H9 (cell line): ENCODE measurements around the gene UQCR11. TPM values are rescaled to one million over a fixed set of nuclear protein-coding genes. Genes with fewer than 3 reads are reported as not detected.

ENCODE experiments used
- DNase-seq: peaks from one replicate; pipeline ENCODE4 v3.0.0-alpha.2; 2017
- H2AFZ ChIP-seq: one replicate; pipeline ENCODE4 v1.6.1; 2013; ENCODE audit warnings: mild to moderate bottlenecking, low read length, control low read depth, moderate library complexity
- H2AK5ac ChIP-seq: 2 replicates; pipeline ENCODE4 v1.6.1; 2013; ENCODE audit warnings: low read length, control low read depth, mixed read lengths; ENCODE audit not compliant: insufficient read length
- H2BK120ac ChIP-seq: one replicate; pipeline ENCODE4 v1.6.1; 2013; ENCODE audit warnings: low read depth, mild to moderate bottlenecking, low read length, control low read depth, inconsistent platforms; ENCODE audit not compliant: poor library complexity, severe bottlenecking
- H2BK12ac ChIP-seq: 2 replicates; pipeline ENCODE4 v1.6.1; 2013; ENCODE audit warnings: low read length, control low read depth, mixed read lengths, low read depth; ENCODE audit not compliant: insufficient read length
- H2BK15ac ChIP-seq: 2 replicates; pipeline ENCODE4 v1.6.1; 2013; ENCODE audit warnings: low read depth, low read length, control low read depth
- H2BK20ac ChIP-seq: one replicate; pipeline ENCODE4 v1.6.1; 2013; ENCODE audit warnings: low read depth, mild to moderate bottlenecking, low read length, control low read depth, inconsistent platforms; ENCODE audit not compliant: poor library complexity, severe bottlenecking
- H2BK5ac ChIP-seq: 2 replicates; pipeline ENCODE4 v1.6.1; 2013; ENCODE audit warnings: low read length, control low read depth, mixed read lengths; ENCODE audit not compliant: insufficient read length
- H3K14ac ChIP-seq: 2 replicates; pipeline ENCODE4 v1.6.1; 2013; ENCODE audit warnings: low read length, control low read depth; ENCODE audit not compliant: insufficient read depth
- H3K18ac ChIP-seq: 2 replicates; pipeline ENCODE4 v1.6.1; 2013; ENCODE audit warnings: low read depth, mild to moderate bottlenecking, mixed read lengths, low read length, control low read depth; ENCODE audit not compliant: insufficient read length
- H3K23ac ChIP-seq: 2 replicates; pipeline ENCODE4 v1.6.1; 2013; ENCODE audit warnings: low read length, control low read depth, mixed read lengths, low read depth; ENCODE audit not compliant: insufficient read length
- H3K23me2 ChIP-seq: 2 replicates; pipeline ENCODE4 v1.6.1; 2013; ENCODE audit warnings: low read depth, mild to moderate bottlenecking, mixed read lengths, low read length, control low read depth; ENCODE audit not compliant: insufficient read length, poor library complexity, severe bottlenecking
- H3K27ac ChIP-seq: 2 replicates; pipeline ENCODE4 v1.5.1; 2013; ENCODE audit warnings: low read length, control low read depth, mixed read lengths, low read depth; ENCODE audit not compliant: insufficient read length
- H3K27me3 ChIP-seq: 2 replicates; pipeline ENCODE4 v1.6.1; 2013; ENCODE audit warnings: low read length, control low read depth, inconsistent platforms; ENCODE audit not compliant: insufficient read depth
- H3K4ac ChIP-seq: 2 replicates; pipeline ENCODE4 v1.6.1; 2013; ENCODE audit warnings: low read depth, mild to moderate bottlenecking, control low read depth, inconsistent platforms, low read length, moderate library complexity
- H3K4me1 ChIP-seq: 2 replicates; pipeline ENCODE4 v1.6.1; 2013; ENCODE audit warnings: low read length, control low read depth, inconsistent platforms; ENCODE audit not compliant: insufficient read depth
- H3K4me2 ChIP-seq: 2 replicates; pipeline ENCODE4 v1.6.1; 2013; ENCODE audit warnings: low read length, control low read depth, mixed read lengths; ENCODE audit not compliant: insufficient read length, insufficient read depth
- H3K56ac ChIP-seq: 2 replicates; pipeline ENCODE4 v1.6.1; 2013; ENCODE audit warnings: low read depth, mild to moderate bottlenecking, mixed read lengths, low read length, control low read depth; ENCODE audit not compliant: insufficient read length
- H3K79me1 ChIP-seq: 2 replicates; pipeline ENCODE4 v1.6.1; 2013; ENCODE audit warnings: low read depth, mild to moderate bottlenecking, moderate library complexity, low read length, control low read depth, inconsistent platforms; ENCODE audit not compliant: insufficient read depth, poor library complexity, severe bottlenecking
- H3K79me2 ChIP-seq: 2 replicates; pipeline ENCODE4 v1.6.1; 2013; ENCODE audit warnings: low read length, control low read depth, inconsistent platforms; ENCODE audit not compliant: insufficient read depth
- H3K9ac ChIP-seq: 2 replicates; pipeline ENCODE4 v1.6.1; 2013; ENCODE audit warnings: low read length, control low read depth, mixed read lengths; ENCODE audit not compliant: insufficient read length; ENCODE audit errors: extremely low read depth
- H3K9me3 ChIP-seq: one replicate; pipeline ENCODE4 v1.6.1; 2013; ENCODE audit warnings: low read depth, low read length, inconsistent platforms; ENCODE audit not compliant: control insufficient read depth
- H3T11ph ChIP-seq: one replicate; pipeline ENCODE4 v1.6.1; 2013; ENCODE audit warnings: mild to moderate bottlenecking, low read length, control low read depth, inconsistent platforms
- H4K20me1 ChIP-seq: one replicate; pipeline ENCODE4 v1.6.1; 2013; ENCODE audit not compliant: control insufficient read depth, insufficient read length, insufficient read depth
- H4K5ac ChIP-seq: 2 replicates; pipeline ENCODE4 v1.6.1; 2013; ENCODE audit warnings: low read depth, mild to moderate bottlenecking, mixed read lengths, low read length, control low read depth; ENCODE audit not compliant: insufficient read length
- H4K8ac ChIP-seq: replicated peaks from 2 replicates; pipeline ENCODE4 v1.6.1; 2013; ENCODE audit warnings: low read length, control low read depth, mixed read lengths, low read depth; ENCODE audit not compliant: insufficient read length
- H4K91ac ChIP-seq: 2 replicates; pipeline ENCODE4 v1.6.1; 2013; ENCODE audit warnings: low read depth, mild to moderate bottlenecking, moderate library complexity, mixed read lengths, low read length, control low read depth; ENCODE audit not compliant: insufficient read length
- H3K27ac Mint-ChIP-seq, 3 experiments: 2 replicates in 2 of 3; 3 replicates in 1 of 3; pipeline ENCODE4 v1.8.0; 2020 to 2021; ENCODE audit warnings: mixed read lengths in 3 of 3, mild to moderate bottlenecking in 1 of 3, moderate library complexity in 1 of 3
- H3K27me3 Mint-ChIP-seq: 2 replicates; pipeline ENCODE4 v1.8.0; 2021; ENCODE audit warnings: low read depth, mild to moderate bottlenecking, moderate library complexity, mixed read lengths
- H3K36me3 Mint-ChIP-seq, 3 experiments: 2 replicates in 2 of 3; 3 replicates in 1 of 3; pipeline ENCODE4 v1.8.0; 2020 to 2021; ENCODE audit warnings: low read depth in 3 of 3, mixed read lengths in 3 of 3; ENCODE audit not compliant: insufficient read depth in 1 of 3
- H3K4me1 Mint-ChIP-seq, 2 experiments: 2 replicates each; pipeline ENCODE4 v1.8.0; 2020; ENCODE audit warnings: mixed read lengths in 2 of 2
- H3K4me3 Mint-ChIP-seq, 2 experiments: 2 replicates in 1 of 2; 3 replicates in 1 of 2; pipeline ENCODE4 v1.8.0; 2020 to 2021; ENCODE audit warnings: mild to moderate bottlenecking in 2 of 2, mixed read lengths in 2 of 2, moderate library complexity in 1 of 2
- H3K9me3 Mint-ChIP-seq, 2 experiments: 2 replicates in 1 of 2; 3 replicates in 1 of 2; pipeline ENCODE4 v1.8.0; 2020; ENCODE audit warnings: mild to moderate bottlenecking in 2 of 2, mixed read lengths in 2 of 2, moderate library complexity in 1 of 2
- WGBS: extraction: QIAGEN DNeasy Blood & Tissue Kit; methylation state at CpG from one replicate; pipeline ENCODE4 v1.1.7; 2013; ENCODE audit warnings: missing lambda C conversion rate, low lambda C conversion rate, mixed read lengths; ENCODE audit not compliant: insufficient read length; ENCODE audit errors: extremely low coverage; 5-methylcytosine and 5-hydroxymethylcytosine counted together
- total RNA-seq: library from RNA; stranded (reverse); gene quantifications from 2 replicates; pipeline ENCODE4 v1.2.1, GENCODE V29; 2021
- TF ChIP-seq, protein P1 (sequence below): fragments of 200-600 bp; sonication (generic); conservative IDR thresholded peaks from 3 replicates; pipeline ENCODE4 v1.8.0; 2021; ENCODE audit warnings: antibody characterized with exemption, mild to moderate bottlenecking

Gene UQCR11
- total RNA-seq, 1 experiment from 2014 or later: 174 TPM

DNA sequence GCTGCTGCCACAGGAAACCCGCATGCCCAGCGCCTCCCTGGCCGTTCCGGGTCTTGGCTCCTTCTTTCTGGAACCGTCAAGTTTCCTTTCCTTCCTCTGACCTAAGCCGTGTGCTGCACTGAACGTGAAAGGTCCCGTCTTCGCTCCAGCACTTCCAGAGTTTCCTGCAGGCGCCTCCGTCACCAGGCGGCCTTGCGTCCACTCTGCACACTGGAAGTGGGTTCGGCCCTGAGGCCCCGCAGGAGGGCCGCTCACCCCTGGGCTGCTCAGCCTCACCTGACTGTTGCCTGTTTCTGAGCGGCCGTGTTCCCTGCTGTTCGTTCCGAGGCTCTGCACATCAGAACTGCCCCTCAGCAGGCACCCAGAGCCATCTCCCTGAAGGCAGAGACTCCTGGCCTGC lies 24.9 kb downstream of the UQCR11 start:
- H4K5ac ChIP-seq: no peak overlapping the region
- H3K56ac ChIP-seq: no peak overlapping the region
- H4K20me1 ChIP-seq: no peaks in the 10 kb centered on the region
- Mint-ChIP-seq H3K36me3 (peaks cover 30 to 77% (median 68%) of the 10 kb centered on the region in 3 experiments; a peak in 6 of 7 replicates), H3K4me3 (no peak overlapping the region), H3K4me1 (no peaks in the 10 kb centered on the region), H3K9me3 (no peaks in the 10 kb centered on the region; a peak in 1 of 5 replicates), H3K27ac (peak overlapping the region in 1 of 3 experiments; percentile 40; a peak in 1 of 7 replicates), H3K27me3 (no peaks in the 10 kb centered on the region; the same call in 1 of the 2 replicates)
- no peak overlapping the region for H3K18ac ChIP-seq
- no peak overlapping the region for H3K9ac ChIP-seq
- H3K27me3 ChIP-seq: no peaks in the 10 kb centered on the region
- DNase-seq: no peak
- no peak overlapping the region for H3T11ph ChIP-seq
- no peak overlapping the region for H2BK12ac ChIP-seq
- H3K23me2 ChIP-seq: no peaks in the 10 kb centered on the region
- no peak overlapping the region for H2BK15ac ChIP-seq
- H4K8ac ChIP-seq: no peak overlapping the region
- H2BK120ac ChIP-seq: no peak overlapping the region
- no peak overlapping the region for H2BK5ac ChIP-seq
- H3K9me3 ChIP-seq: no peaks in the 10 kb centered on the region
- no peak overlapping the region for H3K14ac ChIP-seq
- H3K4ac ChIP-seq: no peak overlapping the region
- no CpG with 5 or more reads among the region's 20 CpGs for WGBS
- H2AK5ac ChIP-seq: no peak overlapping the region
- H2BK20ac ChIP-seq: no peak overlapping the region
- H2AFZ ChIP-seq: no peak overlapping the region
- H3K27ac ChIP-seq: no peak overlapping the region
- H3K4me2 ChIP-seq: no peak overlapping the region
- TF ChIP-seq, protein P1, sequence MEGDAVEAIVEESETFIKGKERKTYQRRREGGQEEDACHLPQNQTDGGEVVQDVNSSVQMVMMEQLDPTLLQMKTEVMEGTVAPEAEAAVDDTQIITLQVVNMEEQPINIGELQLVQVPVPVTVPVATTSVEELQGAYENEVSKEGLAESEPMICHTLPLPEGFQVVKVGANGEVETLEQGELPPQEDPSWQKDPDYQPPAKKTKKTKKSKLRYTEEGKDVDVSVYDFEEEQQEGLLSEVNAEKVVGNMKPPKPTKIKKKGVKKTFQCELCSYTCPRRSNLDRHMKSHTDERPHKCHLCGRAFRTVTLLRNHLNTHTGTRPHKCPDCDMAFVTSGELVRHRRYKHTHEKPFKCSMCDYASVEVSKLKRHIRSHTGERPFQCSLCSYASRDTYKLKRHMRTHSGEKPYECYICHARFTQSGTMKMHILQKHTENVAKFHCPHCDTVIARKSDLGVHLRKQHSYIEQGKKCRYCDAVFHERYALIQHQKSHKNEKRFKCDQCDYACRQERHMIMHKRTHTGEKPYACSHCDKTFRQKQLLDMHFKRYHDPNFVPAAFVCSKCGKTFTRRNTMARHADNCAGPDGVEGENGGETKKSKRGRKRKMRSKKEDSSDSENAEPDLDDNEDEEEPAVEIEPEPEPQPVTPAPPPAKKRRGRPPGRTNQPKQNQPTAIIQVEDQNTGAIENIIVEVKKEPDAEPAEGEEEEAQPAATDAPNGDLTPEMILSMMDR: no peak
- H3K23ac ChIP-seq: no peak overlapping the region
- no peaks in the 10 kb centered on the region for H3K79me2 ChIP-seq
- no peak overlapping the region for H4K91ac ChIP-seq
- H3K4me1 ChIP-seq: no peaks in the 10 kb centered on the region
- H3K79me1 ChIP-seq: no peaks in the 10 kb centered on the region
